Measurements from ENCODE around the gene GNAI1.

GRCh38 chr7:80153446-80153845 lies 18.8 kb downstream of the GNAI1 start:
- TF ChIP-seq CTCF (IDR thresholded peaks at IDR 0.05) (no peak), POLR2A (IDR thresholded peaks at IDR 0.05) (no peak)

Data from uterus (tissue), 2 donors.